ENCODE results near the gene CFAP45. TPM values are rescaled to one million over a fixed set of nuclear protein-coding genes. Genes with fewer than 3 reads are reported as not detected.
"Not testable (repeated sequence)": the region's sequence is repeated elsewhere in the genome, so short reads cannot be mapped to it uniquely, and the experiment has no call there.

The CFAP45 gene
- total RNA-seq, 5 donors from 2014 or later (not counting 1 experiment from before 2014, with no cell fraction given) = 1.2 to 4.7 (median 1.5) TPM

DNA sequence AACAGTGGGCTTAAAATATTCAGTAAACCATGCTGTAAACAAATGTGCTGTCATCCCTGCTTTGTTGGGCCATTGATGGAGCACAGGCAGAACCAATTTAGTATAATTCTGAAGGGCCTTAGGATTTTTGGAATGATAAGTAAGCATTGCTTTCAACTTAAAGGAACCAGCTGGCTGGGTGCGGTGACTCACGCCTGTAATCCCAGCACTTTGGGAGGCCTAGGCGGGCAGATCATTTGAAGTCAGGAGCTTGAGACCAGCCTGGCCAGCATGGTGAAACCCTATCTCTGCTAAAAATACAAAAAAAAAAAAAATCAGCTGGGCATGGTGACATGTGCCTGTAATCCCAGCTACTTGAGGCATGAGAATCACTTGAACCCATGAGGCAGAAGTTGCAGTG is 4.1 kb upstream of the CFAP45 start:
- not testable (repeated sequence) for H3K4me3 Mint-ChIP-seq; H3K36me3 Mint-ChIP-seq; H3K27ac Mint-ChIP-seq; H3K9me3 Mint-ChIP-seq; H3K27ac ChIP-seq (ENCODE audit: low read length); ATAC-seq (replicated peaks in 1 of 4); H3K4me3 ChIP-seq (ENCODE audit: control insufficient read depth in 1 of 2, extremely low read depth in 1 of 2, low read length in 1 of 2); H3K4me1 ChIP-seq (ENCODE audit: control insufficient read depth in 1 of 2, extremely low read depth in 1 of 2, insufficient read depth in 2 of 2, low read length in 2 of 2); DNase-seq; H3K9me3 ChIP-seq; H3K27me3 Mint-ChIP-seq; H3K36me3 ChIP-seq (ENCODE audit: control insufficient read depth in 2 of 2, extremely low read depth in 1 of 2, insufficient read depth in 1 of 2, low read length in 1 of 2); H3K27me3 ChIP-seq (replicated peaks in 1 of 2; ENCODE audit: control insufficient read depth in 2 of 2, extremely low read depth in 1 of 2, insufficient read depth in 2 of 2, low read length in 1 of 2)
- WGBS (ENCODE audit: insufficient coverage) = 100% methylated on average over 3 of the region's 3 CpGs
- peaks cover 11 to 19% (median 16%) of the 10 kb centered on the region in 3 donors for H3K4me1 Mint-ChIP-seq
- CTCF ChIA-PET = interaction anchor here (0.7 to 0.8 kb wide), 2 partner anchors 11 to 123 kb away, joined by 3 read pairs; partner anchors contain the start of gene DUSP23 (in 1 of the 2)
- POLR2A ChIA-PET = interaction anchor here (0.6 to 0.7 kb wide), 2 partner anchors 20 to 37 kb away, joined by 3 read pairs; no protein-coding TSS in a partner anchor

DNA sequence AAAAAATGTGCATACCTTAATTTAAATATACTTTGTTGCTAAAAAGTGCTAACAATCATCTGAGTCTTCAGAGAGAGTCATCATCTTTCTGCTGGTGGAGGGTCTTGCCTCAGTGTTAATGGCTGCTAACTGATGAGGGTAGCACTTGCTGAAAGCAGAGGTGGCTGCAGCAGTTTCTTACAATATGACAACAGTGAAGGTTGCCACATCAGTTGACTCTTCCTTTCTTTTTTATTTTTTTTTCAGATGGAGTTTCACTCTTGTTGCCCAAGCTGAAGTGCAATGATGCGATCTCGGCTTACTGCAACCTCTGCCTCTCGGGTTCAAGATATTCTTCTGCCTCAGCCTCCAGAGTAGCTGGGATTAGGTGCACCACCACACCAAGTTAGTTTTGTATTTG is 2.6 kb upstream of the CFAP45 start:
- H3K36me3 ChIP-seq (ENCODE audit: control insufficient read depth in 2 of 2, extremely low read depth in 1 of 2, insufficient read depth in 1 of 2, low read length in 1 of 2) = no peaks in the 10 kb centered on the region
- H3K27me3 ChIP-seq (replicated peaks in 1 of 2; ENCODE audit: control insufficient read depth in 2 of 2, extremely low read depth in 1 of 2, insufficient read depth in 2 of 2, low read length in 1 of 2) = peaks cover 0 to 10% of the 10 kb centered on the region in 2 experiments
- WGBS (ENCODE audit: insufficient coverage) = no CpG with 5 or more reads among the region's 3 CpGs
- peaks cover 6 to 9% (median 8%) of the 10 kb centered on the region in 3 donors for H3K4me1 Mint-ChIP-seq
- H3K4me3 ChIP-seq (ENCODE audit: control insufficient read depth in 1 of 2, extremely low read depth in 1 of 2, low read length in 1 of 2) = no peak overlapping the region
- no peaks in the 10 kb centered on the region for H3K9me3 ChIP-seq
- peaks cover 0 to 3% of the 10 kb centered on the region in 2 experiments for H3K4me1 ChIP-seq (ENCODE audit: control insufficient read depth in 1 of 2, extremely low read depth in 1 of 2, insufficient read depth in 2 of 2, low read length in 2 of 2)
- H3K9me3 Mint-ChIP-seq = peaks cover 0 to 1% (median 0%) of the 10 kb centered on the region in 3 donors
- ChIA-PET POLR2A (no interaction called here), CTCF (interaction anchor here in 1 of 2 donors (1.2 kb wide), 1 partner anchor 12 kb away, joined by 3 read pairs; no protein-coding TSS in a partner anchor)
- no peak overlapping the region for H3K27ac ChIP-seq (ENCODE audit: low read length)
- DNase-seq (no peak), ATAC-seq (replicated peaks in 1 of 4) (no peak)
- no peak overlapping the region for H3K4me3 Mint-ChIP-seq
- H3K36me3 Mint-ChIP-seq = peaks cover 3% of the 10 kb centered on the region
- H3K27ac Mint-ChIP-seq = no peak overlapping the region
- H3K27me3 Mint-ChIP-seq = no peaks in the 10 kb centered on the region

DNA sequence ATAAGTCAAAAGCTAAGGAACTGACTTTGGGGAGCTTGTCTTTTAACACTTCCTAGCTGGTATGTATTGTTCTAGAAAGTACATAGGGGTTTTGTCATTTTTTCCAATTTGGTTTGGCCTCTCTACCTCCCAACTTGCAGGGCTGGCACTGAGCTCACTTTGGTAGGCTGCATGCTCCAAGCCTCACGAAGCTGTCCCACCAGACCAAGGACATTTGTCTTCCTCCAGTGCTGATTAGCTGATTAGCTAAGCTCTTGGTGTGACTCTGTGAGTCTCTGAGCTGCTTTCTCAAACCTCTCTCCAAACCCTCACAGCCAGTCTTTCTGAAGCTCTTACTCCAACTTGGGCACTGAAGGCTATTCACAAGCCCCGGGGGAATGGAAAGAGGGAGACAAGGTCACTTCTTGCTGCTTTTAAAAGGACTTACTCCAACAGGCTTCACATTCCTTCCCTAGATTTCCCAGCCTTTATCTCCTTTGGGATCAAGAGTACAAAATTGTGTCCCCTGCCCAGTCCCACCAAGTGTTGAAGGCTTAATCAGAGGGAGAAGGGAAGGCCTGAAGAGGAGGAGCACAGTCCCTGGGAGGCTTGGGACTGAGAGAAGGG is 893 bp upstream of the CFAP45 start:
- H3K4me1 Mint-ChIP-seq = no peaks in the 10 kb centered on the region
- Histone ChIP-seq H3K27ac (ENCODE audit: low read length) (no peak overlapping the region), H3K36me3 (ENCODE audit: control insufficient read depth in 2 of 2, extremely low read depth in 1 of 2, insufficient read depth in 1 of 2, low read length in 1 of 2) (no peaks in the 10 kb centered on the region), H3K27me3 (replicated peaks in 1 of 2; ENCODE audit: control insufficient read depth in 2 of 2, extremely low read depth in 1 of 2, insufficient read depth in 2 of 2, low read length in 1 of 2) (peaks cover 0 to 10% of the 10 kb centered on the region in 2 experiments), H3K4me3 (ENCODE audit: control insufficient read depth in 1 of 2, extremely low read depth in 1 of 2, low read length in 1 of 2) (no peak overlapping the region), H3K4me1 (ENCODE audit: control insufficient read depth in 1 of 2, extremely low read depth in 1 of 2, insufficient read depth in 2 of 2, low read length in 2 of 2) (peaks cover 0 to 3% of the 10 kb centered on the region in 2 experiments), H3K9me3 (no peaks in the 10 kb centered on the region)
- peaks cover 3% of the 10 kb centered on the region for H3K36me3 Mint-ChIP-seq
- no peaks in the 10 kb centered on the region for H3K27me3 Mint-ChIP-seq
- no peak overlapping the region for H3K4me3 Mint-ChIP-seq
- ChIA-PET CTCF (interaction anchor here (0.6 to 1.3 kb wide), 6 partner anchors 10 to 107 kb away, joined by 3 to 6 read pairs (median 4); no protein-coding TSS in a partner anchor), POLR2A (no interaction called here)
- WGBS (ENCODE audit: insufficient coverage) = 100% methylated on average over 2 of the region's 2 CpGs
- ATAC-seq (replicated peaks in 1 of 4) (no peak), DNase-seq (no peak)
- H3K9me3 Mint-ChIP-seq = peaks cover 0 to 1% (median 0%) of the 10 kb centered on the region in 3 donors
- H3K27ac Mint-ChIP-seq = no peak overlapping the region

- WGBS (ENCODE audit: insufficient coverage) = 87% methylated on average over 11 of the region's 15 CpGs
- POLR2A ChIA-PET; H3K36me3 ChIP-seq (ENCODE audit: control insufficient read depth in 2 of 2, extremely low read depth in 1 of 2, insufficient read depth in 1 of 2, low read length in 1 of 2); H3K4me1 ChIP-seq (ENCODE audit: control insufficient read depth in 1 of 2, extremely low read depth in 1 of 2, insufficient read depth in 2 of 2, low read length in 2 of 2); H3K27me3 Mint-ChIP-seq; DNase-seq; H3K9me3 Mint-ChIP-seq; H3K36me3 Mint-ChIP-seq; H3K4me1 Mint-ChIP-seq; H3K27ac Mint-ChIP-seq; H3K27me3 ChIP-seq (replicated peaks in 1 of 2; ENCODE audit: control insufficient read depth in 2 of 2, extremely low read depth in 1 of 2, insufficient read depth in 2 of 2, low read length in 1 of 2); H3K4me3 Mint-ChIP-seq; H3K4me3 ChIP-seq (ENCODE audit: control insufficient read depth in 1 of 2, extremely low read depth in 1 of 2, low read length in 1 of 2); H3K9me3 ChIP-seq; H3K27ac ChIP-seq (ENCODE audit: low read length); ATAC-seq (replicated peaks in 1 of 4): not testable (repeated sequence)
- CTCF ChIA-PET = interaction anchor here in 1 of 2 donors (1.3 kb wide), 1 partner anchor 36 kb away, joined by 3 read pairs; no protein-coding TSS in a partner anchor
Measured at GRCh38 chr1:159899634-159900033, 331 bp downstream of the CFAP45 start.

- H3K27ac ChIP-seq (ENCODE audit: low read length) = no peak overlapping the region
- POLR2A ChIA-PET = no interaction called here
- H3K27me3 Mint-ChIP-seq = no peaks in the 10 kb centered on the region
- no peak overlapping the region for H3K4me3 ChIP-seq (ENCODE audit: control insufficient read depth in 1 of 2, extremely low read depth in 1 of 2, low read length in 1 of 2)
- H3K27ac Mint-ChIP-seq = no peak overlapping the region
- no peaks in the 10 kb centered on the region for H3K9me3 ChIP-seq
- CTCF ChIA-PET = no interaction called here
- H3K36me3 ChIP-seq (ENCODE audit: control insufficient read depth in 2 of 2, extremely low read depth in 1 of 2, insufficient read depth in 1 of 2, low read length in 1 of 2) = no peaks in the 10 kb centered on the region
- peaks cover 0 to 3% of the 10 kb centered on the region in 2 experiments for H3K4me1 ChIP-seq (ENCODE audit: control insufficient read depth in 1 of 2, extremely low read depth in 1 of 2, insufficient read depth in 2 of 2, low read length in 2 of 2)
- DNase-seq (no peak), ATAC-seq (replicated peaks in 1 of 4) (no peak)
- WGBS (ENCODE audit: insufficient coverage) = no CpG with 5 or more reads among the region's 3 CpGs
- H3K27me3 ChIP-seq (replicated peaks in 1 of 2; ENCODE audit: control insufficient read depth in 2 of 2, extremely low read depth in 1 of 2, insufficient read depth in 2 of 2, low read length in 1 of 2) = peaks cover 0 to 10% of the 10 kb centered on the region in 2 experiments
- no peak overlapping the region for H3K4me3 Mint-ChIP-seq
- H3K36me3 Mint-ChIP-seq = no peaks in the 10 kb centered on the region
- no peaks in the 10 kb centered on the region for H3K4me1 Mint-ChIP-seq
- no peaks in the 10 kb centered on the region for H3K9me3 Mint-ChIP-seq
Measured at GRCh38 chr1:159898527-159898926, 1.4 kb downstream of the CFAP45 start.

DNA sequence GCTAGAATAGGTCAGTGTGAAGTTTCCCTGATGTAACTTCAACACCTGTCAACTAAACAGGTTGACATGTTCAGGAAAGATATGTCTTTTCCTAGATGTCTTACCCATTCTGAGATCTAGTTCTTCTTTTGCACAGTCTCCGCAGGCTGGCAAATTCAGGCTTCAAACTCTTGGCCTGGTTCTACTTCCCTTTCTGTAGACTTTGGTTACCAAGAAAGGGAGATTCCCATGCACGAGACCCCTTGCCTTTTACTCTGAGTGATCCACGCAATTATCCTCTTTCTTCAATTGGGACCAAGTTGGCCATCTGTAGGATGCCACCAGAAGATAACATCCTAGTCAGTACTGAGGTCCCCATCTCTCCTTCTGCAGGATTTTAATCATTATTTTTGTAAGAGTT is 2.0 kb downstream of the CFAP45 start:
- Mint-ChIP-seq H3K36me3 (no peaks in the 10 kb centered on the region), H3K27me3 (no peaks in the 10 kb centered on the region), H3K4me1 (no peaks in the 10 kb centered on the region), H3K9me3 (no peaks in the 10 kb centered on the region), H3K4me3 (no peak overlapping the region), H3K27ac (no peak overlapping the region)
- no peak overlapping the region for H3K27ac ChIP-seq (ENCODE audit: low read length)
- no peak for ATAC-seq (replicated peaks in 1 of 4)
- no peak for DNase-seq
- no peak overlapping the region for H3K4me3 ChIP-seq (ENCODE audit: control insufficient read depth in 1 of 2, extremely low read depth in 1 of 2, low read length in 1 of 2)
- 80% methylated on average over 1 of the region's 3 CpGs for WGBS (ENCODE audit: insufficient coverage)
- H3K36me3 ChIP-seq (ENCODE audit: control insufficient read depth in 2 of 2, extremely low read depth in 1 of 2, insufficient read depth in 1 of 2, low read length in 1 of 2) = no peaks in the 10 kb centered on the region
- peaks cover 0 to 10% of the 10 kb centered on the region in 2 experiments for H3K27me3 ChIP-seq (replicated peaks in 1 of 2; ENCODE audit: control insufficient read depth in 2 of 2, extremely low read depth in 1 of 2, insufficient read depth in 2 of 2, low read length in 1 of 2)
- H3K9me3 ChIP-seq = no peaks in the 10 kb centered on the region
- H3K4me1 ChIP-seq (ENCODE audit: control insufficient read depth in 1 of 2, extremely low read depth in 1 of 2, insufficient read depth in 2 of 2, low read length in 2 of 2) = peaks cover 0 to 3% of the 10 kb centered on the region in 2 experiments
- POLR2A ChIA-PET = no interaction called here
- CTCF ChIA-PET = no interaction called here

All from T-cell (primary cell).